ENCODE data around the gene PIEZO2. TPM values are rescaled to one million over a fixed set of nuclear protein-coding genes. Genes with fewer than 3 reads are reported as not detected.

The PIEZO2 gene
- total and polyA plus RNA-seq, 2 experiments from 2014 or later: 24.5 to 70.8 TPM

- H3K4me2 ChIP-seq: no peak overlapping the region
- H3K79me2 ChIP-seq: no peaks in the 10 kb centered on the region
- DNase-seq (ENCODE audit: low spot score): peak; percentile 31
- H3K27ac ChIP-seq: peak overlapping the region; percentile 55
- no peaks in the 10 kb centered on the region for H3K9me2 ChIP-seq (replicated peaks; ENCODE audit: insufficient read depth)
- no peaks in the 10 kb centered on the region for H3K27me3 ChIP-seq
- H3K36me3 ChIP-seq (replicated peaks; ENCODE audit: insufficient read depth, low read depth): no peaks in the 10 kb centered on the region
- no peak for TF ChIP-seq EZH2 (IDR thresholded peaks at IDR 0.05; ENCODE audit: borderline replicate concordance)
- no peak for TF ChIP-seq CTCF (IDR thresholded peaks at IDR 0.05; ENCODE audit: poor library complexity)
- no peak for TF ChIP-seq EZH2phosphoT487 (IDR thresholded peaks at IDR 0.05; ENCODE audit: low read depth, severe bottlenecking, unreplicated experiment)
- WGBS (ENCODE audit: low lambda C conversion rate, missing lambda C conversion rate): 72% methylated on average over 2 of the region's 2 CpGs
- H4K20me1 ChIP-seq (ENCODE audit: insufficient read depth, poor library complexity, severe bottlenecking): no peaks in the 10 kb centered on the region
- no peaks in the 10 kb centered on the region for H3K9me3 ChIP-seq (ENCODE audit: low read depth)
- no peak overlapping the region for H2AFZ ChIP-seq
- no peak overlapping the region for H3K4me3 ChIP-seq
- peaks cover 8% of the 10 kb centered on the region for H3K4me1 ChIP-seq (ENCODE audit: insufficient read depth)
These were observed 310.8 kb downstream of the PIEZO2 start for GRCh38 chr18:10838553-10838952.

- Histone ChIP-seq H3K9me3 (ENCODE audit: low read depth) (peaks cover 6% of the 10 kb centered on the region), H3K79me2 (no peaks in the 10 kb centered on the region), H3K9me2 (replicated peaks; ENCODE audit: insufficient read depth) (no peaks in the 10 kb centered on the region), H3K4me2 (no peak overlapping the region), H3K27me3 (no peaks in the 10 kb centered on the region), H4K20me1 (ENCODE audit: insufficient read depth, poor library complexity, severe bottlenecking) (no peaks in the 10 kb centered on the region), H2AFZ (no peak overlapping the region), H3K4me1 (ENCODE audit: insufficient read depth) (peaks cover 11% of the 10 kb centered on the region), H3K27ac (peak overlapping the region; percentile 2), H3K36me3 (replicated peaks; ENCODE audit: insufficient read depth, low read depth) (no peaks in the 10 kb centered on the region), H3K4me3 (no peak overlapping the region)
- 90% methylated on average over 6 of the region's 6 CpGs for WGBS (ENCODE audit: low lambda C conversion rate, missing lambda C conversion rate)
- DNase-seq (ENCODE audit: low spot score): no peak
- TF ChIP-seq CTCF (IDR thresholded peaks at IDR 0.05; ENCODE audit: poor library complexity) (no peak), EZH2phosphoT487 (IDR thresholded peaks at IDR 0.05; ENCODE audit: low read depth, severe bottlenecking, unreplicated experiment) (no peak), EZH2 (IDR thresholded peaks at IDR 0.05; ENCODE audit: borderline replicate concordance) (no peak)
These were observed 315.1 kb downstream of the PIEZO2 start for GRCh38 chr18:10834128-10834815.

- H3K4me2 ChIP-seq: no peak overlapping the region
- no peak overlapping the region for H2AFZ ChIP-seq
- DNase-seq (ENCODE audit: low spot score): no peak
- H3K79me2 ChIP-seq: no peaks in the 10 kb centered on the region
- no peaks in the 10 kb centered on the region for H3K36me3 ChIP-seq (replicated peaks; ENCODE audit: insufficient read depth, low read depth)
- H3K4me3 ChIP-seq: no peak overlapping the region
- no peaks in the 10 kb centered on the region for H3K27me3 ChIP-seq
- WGBS (ENCODE audit: low lambda C conversion rate, missing lambda C conversion rate): 68% methylated on average over 2 of the region's 2 CpGs
- no peaks in the 10 kb centered on the region for H3K9me2 ChIP-seq (replicated peaks; ENCODE audit: insufficient read depth)
- TF ChIP-seq EZH2 (IDR thresholded peaks at IDR 0.05; ENCODE audit: borderline replicate concordance): no peak
- no peak for TF ChIP-seq EZH2phosphoT487 (IDR thresholded peaks at IDR 0.05; ENCODE audit: low read depth, severe bottlenecking, unreplicated experiment)
- no peak for TF ChIP-seq CTCF (IDR thresholded peaks at IDR 0.05; ENCODE audit: poor library complexity)
- H3K4me1 ChIP-seq (ENCODE audit: insufficient read depth): peaks cover 11% of the 10 kb centered on the region
- H4K20me1 ChIP-seq (ENCODE audit: insufficient read depth, poor library complexity, severe bottlenecking): no peaks in the 10 kb centered on the region
- peaks cover 6% of the 10 kb centered on the region for H3K9me3 ChIP-seq (ENCODE audit: low read depth)
- H3K27ac ChIP-seq: no peak overlapping the region
These were observed 315.7 kb downstream of the PIEZO2 start for GRCh38 chr18:10833656-10834055.

Data from hepatocyte (in vitro differentiated cells).